HepG2 (cell line): ENCODE results near the gene FAM20A. TPM values are rescaled to one million over a fixed set of nuclear protein-coding genes. Genes with fewer than 3 reads are reported as not detected.

Experiments used
- BRCA1 ChIP-seq: sonication (generic); formaldehyde crosslinking; IDR thresholded peaks from 2 replicates; pipeline ENCODE4 v1.4.0; 2020; ENCODE audit warnings: missing genetic modification reagents
- GABPB1 ChIP-seq: IDR thresholded peaks from 2 replicates; pipeline ENCODE4 v1.6.1; 2016; ENCODE audit warnings: mild to moderate bottlenecking, missing genetic modification reagents, moderate library complexity, missing compliant biosample characterization
- HMG20A ChIP-seq: IDR thresholded peaks from 2 replicates; pipeline ENCODE4 v1.6.1; 2016; ENCODE audit warnings: borderline replicate concordance
- HOXA5 ChIP-seq: sonication (generic); formaldehyde crosslinking; IDR thresholded peaks from 2 replicates; pipeline ENCODE4 v1.4.0; 2020; ENCODE audit warnings: missing genetic modification reagents
- IRF2 ChIP-seq: IDR thresholded peaks from 2 replicates; pipeline ENCODE4 v1.6.1; 2018; ENCODE audit warnings: missing genetic modification reagents, missing compliant biosample characterization
- KDM5A ChIP-seq: fragments of 200-600 bp; sonication (generic); IDR thresholded peaks from 2 replicates; pipeline ENCODE4 v1.7.0; 2018; ENCODE audit warnings: antibody characterized with exemption, mild to moderate bottlenecking, low read length, borderline replicate concordance
- MAFF ChIP-seq: IDR thresholded peaks from 2 replicates; pipeline ENCODE4 v1.6.1; 2011; ENCODE audit warnings: low read depth, low read length, improper control_type of control experiment
- NKX3-1 ChIP-seq: sonication (generic); formaldehyde crosslinking; IDR thresholded peaks from 2 replicates; pipeline ENCODE4 v1.5.0; 2020; ENCODE audit warnings: missing genetic modification reagents
- NR3C1 ChIP-seq: sonication (generic); formaldehyde crosslinking; IDR thresholded peaks from 2 replicates; pipeline ENCODE4 v1.4.0; 2020; ENCODE audit warnings: missing genetic modification reagents
- ONECUT2 ChIP-seq: sonication (generic); formaldehyde crosslinking; IDR thresholded peaks from 2 replicates; pipeline ENCODE4 v1.4.0; 2020; ENCODE audit warnings: missing genetic modification reagents
- POLR2AphosphoS2 ChIP-seq: IDR thresholded peaks from 2 replicates; pipeline ENCODE4 v1.6.1; 2011; ENCODE audit warnings: low read depth, low read length, improper control_type of control experiment
- RXRA ChIP-seq: sonication (generic); formaldehyde crosslinking; IDR thresholded peaks from 2 replicates; pipeline ENCODE4 v1.5.1; 2020; ENCODE audit warnings: missing genetic modification reagents
- SMAD9 ChIP-seq: sonication (generic); formaldehyde crosslinking; IDR thresholded peaks from 2 replicates; pipeline ENCODE4 v1.5.1; 2020; ENCODE audit warnings: mild to moderate bottlenecking, missing genetic modification reagents
- SMC3 ChIP-seq: IDR thresholded peaks from 2 replicates; pipeline ENCODE4 v1.6.1; 2011; ENCODE audit warnings: low read length, improper control_type of control experiment
- SOX5 ChIP-seq: IDR thresholded peaks from 2 replicates; pipeline ENCODE4 v1.6.1; 2016; ENCODE audit warnings: borderline replicate concordance
- SP2 ChIP-seq: sonication (generic); formaldehyde crosslinking; IDR thresholded peaks from 2 replicates; pipeline ENCODE4 v1.5.1; 2020; ENCODE audit warnings: mild to moderate bottlenecking, missing genetic modification reagents
- ZMYM3 ChIP-seq: sonication (generic); formaldehyde crosslinking; IDR thresholded peaks from 2 replicates; pipeline ENCODE4 v1.5.1; 2020; ENCODE audit warnings: mild to moderate bottlenecking, missing genetic modification reagents
- ZNF12 ChIP-seq: sonication (generic); formaldehyde crosslinking; IDR thresholded peaks from 2 replicates; pipeline ENCODE4 v1.5.0; 2020; ENCODE audit warnings: missing genetic modification reagents
- ZNF124 ChIP-seq: sonication (generic); formaldehyde crosslinking; IDR thresholded peaks from 2 replicates; pipeline ENCODE4 v1.4.0; 2020; ENCODE audit warnings: missing genetic modification reagents
- ZNF253 ChIP-seq: sonication (generic); formaldehyde crosslinking; IDR thresholded peaks from 2 replicates; pipeline ENCODE4 v1.8.0; 2022; ENCODE audit warnings: mild to moderate bottlenecking, missing genetic modification reagents, borderline replicate concordance
- ZNF256 ChIP-seq: sonication (generic); formaldehyde crosslinking; conservative IDR thresholded peaks from 2 replicates; pipeline ENCODE4 v1.4.0; 2020; ENCODE audit warnings: missing genetic modification reagents
- ZNF260 ChIP-seq: sonication (generic); formaldehyde crosslinking; IDR thresholded peaks from 2 replicates; pipeline ENCODE4 v1.4.0; 2020; ENCODE audit warnings: missing genetic modification reagents, low read depth, mild to moderate bottlenecking, borderline replicate concordance
- ZNF33A ChIP-seq: sonication (generic); formaldehyde crosslinking; IDR thresholded peaks from 2 replicates; pipeline ENCODE4 v1.5.1; 2020; ENCODE audit warnings: missing genetic modification reagents, mild to moderate bottlenecking, moderate library complexity, borderline replicate concordance
- ZNF350 ChIP-seq: sonication (generic); formaldehyde crosslinking; IDR thresholded peaks from 2 replicates; pipeline ENCODE4 v1.4.0; 2020; ENCODE audit warnings: mild to moderate bottlenecking, low read depth, missing genetic modification reagents, borderline replicate concordance
- ZNF598 ChIP-seq: sonication (generic); formaldehyde crosslinking; IDR thresholded peaks from 2 replicates; pipeline ENCODE4 v1.5.1; 2020; ENCODE audit warnings: mild to moderate bottlenecking, missing genetic modification reagents, borderline replicate concordance
- ZNF720 ChIP-seq: sonication (generic); formaldehyde crosslinking; IDR thresholded peaks from 2 replicates; pipeline ENCODE4 v1.4.0; 2020; ENCODE audit warnings: missing genetic modification reagents
- polyA plus RNA-seq, 8 experiments: library from polyadenylated mRNA; depleted of rRNA in 3 of 8; stranded (reverse) in 7 of 8; unstranded in 1 of 8; fragments of >200 nt; fragmentation: Illumina TruSeq in 4 of 8; extraction: Trizol in 4 of 8; gene quantifications; 2 replicates each; pipeline versions ENCODE4 v1.2.1 to v1.2.3, GENCODE V29; 2011 to 2016; ENCODE audit warnings: low read depth in 4 of 8, missing spikeins in 1 of 8, mixed read lengths in 1 of 8; ENCODE audit not compliant: insufficient read depth in 1 of 8
- total RNA-seq, 5 experiments: library from RNA; depleted of rRNA; stranded (reverse); fragments of >200 nt; fragmentation: Illumina TruSeq; extraction: Trizol; gene quantifications; 2 replicates each; pipeline ENCODE4 v1.2.3, GENCODE V29; 2016; ENCODE audit warnings: low read depth in 1 of 5
- TF ChIP-seq, protein P1 (sequence below): sonication (generic); formaldehyde crosslinking; IDR thresholded peaks from 2 replicates; pipeline ENCODE4 v1.4.0; 2020; ENCODE audit warnings: mild to moderate bottlenecking, missing genetic modification reagents
- TF ChIP-seq, protein P2 (sequence below): sonication (generic); formaldehyde crosslinking; IDR thresholded peaks from 2 replicates; pipeline ENCODE4 v1.4.0; 2020; ENCODE audit warnings: missing genetic modification reagents, borderline replicate concordance
- TF ChIP-seq, protein P3 (sequence below): sonication (generic); formaldehyde crosslinking; IDR thresholded peaks from 2 replicates; pipeline ENCODE4 v1.9.0; 2021; ENCODE audit warnings: missing genetic modification reagents, mild to moderate bottlenecking, borderline replicate concordance

The FAM20A gene
- total and polyA plus RNA-seq, 2 of the 13 experiments (the other 11 are each of a cell fraction or from before 2014, with no cell fraction given), result 9.3 to 20.7 TPM

DNA sequence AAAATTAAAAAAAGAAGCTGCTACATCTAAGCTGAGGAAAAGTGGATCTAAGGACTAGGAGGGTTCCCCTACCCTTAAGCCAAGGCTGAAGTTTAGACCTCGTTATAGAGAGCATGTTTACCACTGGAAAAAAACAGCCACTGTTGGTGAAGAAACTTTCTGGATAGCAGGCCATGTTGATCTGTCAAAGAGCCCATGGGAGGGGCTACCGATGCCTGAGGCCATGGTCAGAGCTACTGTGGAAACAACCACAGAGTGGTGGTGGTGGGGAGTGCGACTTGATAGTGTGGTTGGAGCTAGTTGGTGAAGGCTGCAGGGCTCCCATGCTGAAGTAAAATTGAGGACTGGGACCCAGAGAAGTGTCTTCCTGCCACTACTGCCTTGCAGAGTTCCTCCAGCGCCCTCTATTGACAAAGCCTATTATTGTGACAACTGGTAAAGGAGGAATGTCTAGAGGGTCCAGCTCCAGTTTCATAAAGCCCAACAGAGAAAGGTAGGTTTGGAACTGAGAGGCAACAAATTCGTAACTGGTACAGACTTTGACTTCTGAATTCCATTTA lies 12.7 kb upstream of the FAM20A start (continued):
- TF ChIP-seq ZNF12 (CRISPR knock-in tag), result 0 out of 2 replicates have a peak, but pooled peaks have one; percentile 22
- no peak; the same call in 1 of the 2 replicates for TF ChIP-seq ZNF350 (CRISPR knock-in tag)
- no peak for TF ChIP-seq MAFF
- TF ChIP-seq, protein P1, sequence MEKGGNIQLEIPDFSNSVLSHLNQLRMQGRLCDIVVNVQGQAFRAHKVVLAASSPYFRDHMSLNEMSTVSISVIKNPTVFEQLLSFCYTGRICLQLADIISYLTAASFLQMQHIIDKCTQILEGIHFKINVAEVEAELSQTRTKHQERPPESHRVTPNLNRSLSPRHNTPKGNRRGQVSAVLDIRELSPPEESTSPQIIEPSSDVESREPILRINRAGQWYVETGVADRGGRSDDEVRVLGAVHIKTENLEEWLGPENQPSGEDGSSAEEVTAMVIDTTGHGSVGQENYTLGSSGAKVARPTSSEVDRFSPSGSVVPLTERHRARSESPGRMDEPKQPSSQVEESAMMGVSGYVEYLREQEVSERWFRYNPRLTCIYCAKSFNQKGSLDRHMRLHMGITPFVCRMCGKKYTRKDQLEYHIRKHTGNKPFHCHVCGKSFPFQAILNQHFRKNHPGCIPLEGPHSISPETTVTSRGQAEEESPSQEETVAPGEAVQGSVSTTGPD (CRISPR knock-in tag), result no peak
- peak; percentile 91; the same call in 1 of the 2 replicates for TF ChIP-seq ZNF598 (CRISPR knock-in tag)
- peak; percentile 83 for TF ChIP-seq SMC3
- TF ChIP-seq ZNF720 (CRISPR knock-in tag), result no peak
- TF ChIP-seq ZNF33A (CRISPR knock-in tag), result no peak
- TF ChIP-seq ONECUT2 (CRISPR knock-in tag), result no peak
- no peak for TF ChIP-seq KDM5A
- TF ChIP-seq SOX5 (CRISPR knock-in tag), result peak; percentile 51; the same call in 1 of the 2 replicates
- TF ChIP-seq BRCA1 (CRISPR knock-in tag), result no peak
- TF ChIP-seq, protein P2, sequence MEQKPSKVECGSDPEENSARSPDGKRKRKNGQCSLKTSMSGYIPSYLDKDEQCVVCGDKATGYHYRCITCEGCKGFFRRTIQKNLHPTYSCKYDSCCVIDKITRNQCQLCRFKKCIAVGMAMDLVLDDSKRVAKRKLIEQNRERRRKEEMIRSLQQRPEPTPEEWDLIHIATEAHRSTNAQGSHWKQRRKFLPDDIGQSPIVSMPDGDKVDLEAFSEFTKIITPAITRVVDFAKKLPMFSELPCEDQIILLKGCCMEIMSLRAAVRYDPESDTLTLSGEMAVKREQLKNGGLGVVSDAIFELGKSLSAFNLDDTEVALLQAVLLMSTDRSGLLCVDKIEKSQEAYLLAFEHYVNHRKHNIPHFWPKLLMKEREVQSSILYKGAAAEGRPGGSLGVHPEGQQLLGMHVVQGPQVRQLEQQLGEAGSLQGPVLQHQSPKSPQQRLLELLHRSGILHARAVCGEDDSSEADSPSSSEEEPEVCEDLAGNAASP (CRISPR knock-in tag), result peak; percentile 57; the same call in 1 of the 2 replicates
- TF ChIP-seq SP2 (CRISPR knock-in tag), result no peak
- TF ChIP-seq HOXA5 (CRISPR knock-in tag), result no peak
- TF ChIP-seq ZNF253 (CRISPR knock-in tag), result no peak
- TF ChIP-seq POLR2AphosphoS2, result no peak
- TF ChIP-seq SMAD9, result 0 out of 2 replicates have a peak, but pooled peaks have one; percentile 59
- TF ChIP-seq ZMYM3 (CRISPR knock-in tag), result peak; percentile 15; the same call in 1 of the 2 replicates
- no peak for TF ChIP-seq RXRA (CRISPR knock-in tag)
- TF ChIP-seq NR3C1 (CRISPR knock-in tag), result no peak
- TF ChIP-seq ZNF260 (CRISPR knock-in tag), result no peak
- peak; percentile 71; the same call in 1 of the 2 replicates for TF ChIP-seq ZNF124 (CRISPR knock-in tag)
- TF ChIP-seq IRF2 (CRISPR knock-in tag), result peak; percentile 54; the same call in 1 of the 2 replicates
- TF ChIP-seq HMG20A (CRISPR knock-in tag), result no peak; the same call in 1 of the 2 replicates
- TF ChIP-seq NKX3-1 (CRISPR knock-in tag), result no peak
- no peak for TF ChIP-seq ZNF256 (CRISPR knock-in tag)
- TF ChIP-seq, protein P3, sequence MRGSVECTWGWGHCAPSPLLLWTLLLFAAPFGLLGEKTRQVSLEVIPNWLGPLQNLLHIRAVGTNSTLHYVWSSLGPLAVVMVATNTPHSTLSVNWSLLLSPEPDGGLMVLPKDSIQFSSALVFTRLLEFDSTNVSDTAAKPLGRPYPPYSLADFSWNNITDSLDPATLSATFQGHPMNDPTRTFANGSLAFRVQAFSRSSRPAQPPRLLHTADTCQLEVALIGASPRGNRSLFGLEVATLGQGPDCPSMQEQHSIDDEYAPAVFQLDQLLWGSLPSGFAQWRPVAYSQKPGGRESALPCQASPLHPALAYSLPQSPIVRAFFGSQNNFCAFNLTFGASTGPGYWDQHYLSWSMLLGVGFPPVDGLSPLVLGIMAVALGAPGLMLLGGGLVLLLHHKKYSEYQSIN (CRISPR knock-in tag), result no peak
- peak; percentile 49; the same call in 1 of the 2 replicates for TF ChIP-seq GABPB1 (CRISPR knock-in tag)
